Activated CD8-positive, alpha-beta T cell treated with anti-CD3 and anti-CD28 coated beads, Interleukin-2, amount 10 ng/mL, durations not matched to agents 7 days and 5 days (primary cell): ENCODE results near the gene LUZP2. TPM values are rescaled to one million over a fixed set of nuclear protein-coding genes. Genes with fewer than 3 reads are reported as not detected.

ENCODE experiments used
- ATAC-seq: fragments of 150-1000 bp; cut with Tn5 transposase; one replicate; pipeline ENCODE4 v1.10.0; 2021; ENCODE audit warnings: moderate library complexity
- CTCF ChIA-PET: fragments of 350-600 bp; sonication (Branson Sonifier 250); formaldehyde crosslinking; loops from one replicate; lab custom pipeline; 2021; ENCODE audit warnings: antibody characterized with exemption; lab: Charles Lee
- POLR2A ChIA-PET: fragments of 350-600 bp; sonication (Branson Sonifier 250); formaldehyde crosslinking; loops from one replicate; lab custom pipeline; 2021; ENCODE audit warnings: antibody characterized with exemption; lab: Charles Lee
- DNase-seq: peaks from one replicate; pipeline ENCODE4 v3.0.0-alpha.2; 2020
- H3K27ac Mint-ChIP-seq: one replicate; pipeline ENCODE4 v1.8.0; 2021; ENCODE audit warnings: mild to moderate bottlenecking, mixed read lengths
- H3K27me3 Mint-ChIP-seq: one replicate; pipeline ENCODE4 v1.8.0; 2021; ENCODE audit warnings: low read depth, mixed read lengths
- H3K36me3 Mint-ChIP-seq: one replicate; pipeline ENCODE4 v1.8.0; 2021; ENCODE audit warnings: low read depth, mixed read lengths
- H3K4me1 Mint-ChIP-seq: one replicate; pipeline ENCODE4 v1.8.0; 2021; ENCODE audit warnings: low read depth, mixed read lengths
- H3K4me3 Mint-ChIP-seq: one replicate; pipeline ENCODE4 v1.8.0; 2021; ENCODE audit warnings: mild to moderate bottlenecking, mixed read lengths
- H3K9me3 Mint-ChIP-seq: one replicate; pipeline ENCODE4 v1.8.0; 2022; ENCODE audit warnings: mixed read lengths; ENCODE audit not compliant: insufficient read depth
- total RNA-seq, 2 experiments: library from RNA; stranded (reverse); gene quantifications; one replicate each; pipeline ENCODE4 v1.2.3, GENCODE V29; 2021

LUZP2 gene
- total RNA-seq, 2 experiments from 2014 or later, result not detected

GRCh38 chr11:24615451-24616160 lies 118.8 kb downstream of the LUZP2 start:
- ATAC-seq (no peak), DNase-seq (no peak)
- Mint-ChIP-seq H3K4me3 (no peak overlapping the region), H3K27ac (no peak overlapping the region), H3K36me3 (no peaks in the 10 kb centered on the region), H3K27me3 (no peaks in the 10 kb centered on the region), H3K4me1 (no peaks in the 10 kb centered on the region), H3K9me3 (no peaks in the 10 kb centered on the region)
- POLR2A ChIA-PET, result no interaction called here
- CTCF ChIA-PET, result no interaction called here

GRCh38 chr11:24617856-24618255 lies 121.0 kb downstream of the LUZP2 start:
- H3K4me3 Mint-ChIP-seq, result no peak overlapping the region
- ChIA-PET POLR2A (no interaction called here), CTCF (no interaction called here)
- no peaks in the 10 kb centered on the region for H3K9me3 Mint-ChIP-seq
- no peak for DNase-seq
- H3K36me3 Mint-ChIP-seq, result no peaks in the 10 kb centered on the region
- no peak overlapping the region for H3K27ac Mint-ChIP-seq
- no peaks in the 10 kb centered on the region for H3K27me3 Mint-ChIP-seq
- no peak for ATAC-seq
- H3K4me1 Mint-ChIP-seq, result no peaks in the 10 kb centered on the region

GRCh38 chr11:24619900-24620299 lies 123.0 kb downstream of the LUZP2 start:
- Mint-ChIP-seq H3K27me3 (no peaks in the 10 kb centered on the region), H3K9me3 (no peaks in the 10 kb centered on the region), H3K4me3 (no peak overlapping the region), H3K4me1 (no peaks in the 10 kb centered on the region), H3K27ac (no peak overlapping the region), H3K36me3 (no peaks in the 10 kb centered on the region)
- ChIA-PET POLR2A (no interaction called here), CTCF (no interaction called here)
- ATAC-seq, result no peak
- DNase-seq, result no peak

- ATAC-seq, result no peak
- POLR2A ChIA-PET, result interaction anchor here (0.6 kb wide), 1 partner anchor 15 kb away, joined by 4 read pairs; no protein-coding TSS in a partner anchor
Observed at GRCh38 chr11:24622262-24622661, 125.4 kb downstream of the LUZP2 start.

GRCh38 chr11:24623121-24623520 lies 126.3 kb downstream of the LUZP2 start:
- ChIA-PET POLR2A (no interaction called here), CTCF (no interaction called here)
- H3K4me1 Mint-ChIP-seq, result no peaks in the 10 kb centered on the region
- DNase-seq (no peak), ATAC-seq (no peak)
- H3K27me3 Mint-ChIP-seq, result no peaks in the 10 kb centered on the region
- no peaks in the 10 kb centered on the region for H3K36me3 Mint-ChIP-seq
- no peaks in the 10 kb centered on the region for H3K9me3 Mint-ChIP-seq
- no peak overlapping the region for H3K4me3 Mint-ChIP-seq
- no peak overlapping the region for H3K27ac Mint-ChIP-seq

More at GRCh38 chr11:24622262-24622661, 125.4 kb downstream of the LUZP2 start:
- Mint-ChIP-seq H3K27me3 (no peaks in the 10 kb centered on the region), H3K9me3 (no peaks in the 10 kb centered on the region), H3K4me1 (no peaks in the 10 kb centered on the region), H3K36me3 (no peaks in the 10 kb centered on the region), H3K4me3 (no peak overlapping the region), H3K27ac (no peak overlapping the region)
- DNase-seq, result no peak
- CTCF ChIA-PET, result no interaction called here

- DNase-seq (no peak), ATAC-seq (no peak)
- no peak overlapping the region for H3K4me3 Mint-ChIP-seq
- no peaks in the 10 kb centered on the region for H3K4me1 Mint-ChIP-seq
- H3K27ac Mint-ChIP-seq, result no peak overlapping the region
- CTCF ChIA-PET, result no interaction called here
- no peaks in the 10 kb centered on the region for H3K9me3 Mint-ChIP-seq
- no peaks in the 10 kb centered on the region for H3K36me3 Mint-ChIP-seq
- POLR2A ChIA-PET, result no interaction called here
- no peaks in the 10 kb centered on the region for H3K27me3 Mint-ChIP-seq
Observed at GRCh38 chr11:24624432-24624831, 127.6 kb downstream of the LUZP2 start.

GRCh38 chr11:24625975-24626374 lies 129.1 kb downstream of the LUZP2 start:
- Mint-ChIP-seq H3K36me3 (no peaks in the 10 kb centered on the region), H3K9me3 (no peaks in the 10 kb centered on the region), H3K4me1 (no peaks in the 10 kb centered on the region), H3K4me3 (no peak overlapping the region), H3K27ac (no peak overlapping the region), H3K27me3 (no peaks in the 10 kb centered on the region)
- no peak for ATAC-seq
- ChIA-PET POLR2A (no interaction called here), CTCF (no interaction called here)
- DNase-seq, result no peak

GRCh38 chr11:24628224-24628776 lies 131.4 kb downstream of the LUZP2 start:
- Mint-ChIP-seq H3K36me3 (no peaks in the 10 kb centered on the region), H3K4me3 (no peak overlapping the region), H3K27me3 (no peaks in the 10 kb centered on the region), H3K4me1 (no peaks in the 10 kb centered on the region), H3K9me3 (no peaks in the 10 kb centered on the region), H3K27ac (no peak overlapping the region)
- ATAC-seq, result no peak
- CTCF ChIA-PET, result no interaction called here
- POLR2A ChIA-PET, result no interaction called here
- DNase-seq, result no peak

GRCh38 chr11:24634606-24635160 lies 137.8 kb downstream of the LUZP2 start:
- H3K27ac Mint-ChIP-seq, result no peak overlapping the region
- peaks cover 5% of the 10 kb centered on the region for H3K9me3 Mint-ChIP-seq
- ChIA-PET CTCF (no interaction called here), POLR2A (no interaction called here)
- no peak for DNase-seq
- no peaks in the 10 kb centered on the region for H3K27me3 Mint-ChIP-seq
- no peak for ATAC-seq
- no peaks in the 10 kb centered on the region for H3K4me1 Mint-ChIP-seq
- H3K4me3 Mint-ChIP-seq, result no peak overlapping the region
- H3K36me3 Mint-ChIP-seq, result no peaks in the 10 kb centered on the region

- Mint-ChIP-seq H3K27ac (no peak overlapping the region), H3K9me3 (peaks cover 5% of the 10 kb centered on the region), H3K4me3 (no peak overlapping the region), H3K27me3 (no peaks in the 10 kb centered on the region), H3K4me1 (no peaks in the 10 kb centered on the region), H3K36me3 (no peaks in the 10 kb centered on the region)
- DNase-seq (no peak), ATAC-seq (no peak)
- ChIA-PET POLR2A (no interaction called here), CTCF (no interaction called here)
Observed at GRCh38 chr11:24635588-24636290, 138.9 kb downstream of the LUZP2 start.

GRCh38 chr11:24636291-24636629 lies 139.4 kb downstream of the LUZP2 start:
- CTCF ChIA-PET, result no interaction called here
- DNase-seq, result no peak
- Mint-ChIP-seq H3K4me1 (no peaks in the 10 kb centered on the region), H3K27ac (no peak overlapping the region), H3K36me3 (no peaks in the 10 kb centered on the region), H3K9me3 (peaks cover 5% of the 10 kb centered on the region), H3K27me3 (no peaks in the 10 kb centered on the region), H3K4me3 (no peak overlapping the region)
- ATAC-seq, result no peak
- POLR2A ChIA-PET, result no interaction called here

GRCh38 chr11:24637520-24637919 lies 140.7 kb downstream of the LUZP2 start:
- DNase-seq (no peak), ATAC-seq (no peak)
- ChIA-PET CTCF (no interaction called here), POLR2A (no interaction called here)
- no peaks in the 10 kb centered on the region for H3K36me3 Mint-ChIP-seq
- H3K4me1 Mint-ChIP-seq, result no peaks in the 10 kb centered on the region
- H3K27me3 Mint-ChIP-seq, result no peaks in the 10 kb centered on the region
- no peak overlapping the region for H3K4me3 Mint-ChIP-seq
- H3K27ac Mint-ChIP-seq, result no peak overlapping the region
- H3K9me3 Mint-ChIP-seq, result peaks cover 5% of the 10 kb centered on the region
